Adipocyte (in vitro differentiated cells): Measurements from ENCODE around the gene LLPH.
"Not testable (repeated sequence)": the region's sequence is repeated elsewhere in the genome, so short reads cannot be mapped to it uniquely, and the experiment has no call there.

Source experiments
- DNase-seq: peaks from one replicate; pipeline ENCODE4 v3.0.0-alpha.2; 2015; ENCODE audit warnings: low read depth
- H3K27me3 ChIP-seq: replicated peaks from 2 replicates; pipeline ENCODE4 v1.7.0; 2013; ENCODE audit warnings: mild to moderate bottlenecking, low read length, moderate library complexity; ENCODE audit not compliant: control insufficient read depth, insufficient read depth
- H3K36me3 ChIP-seq: 2 replicates; pipeline ENCODE4 v1.7.0; 2013; ENCODE audit warnings: low read length, mild to moderate bottlenecking, moderate library complexity; ENCODE audit not compliant: control insufficient read depth, insufficient read depth, severe bottlenecking
- H3K4me1 ChIP-seq: 2 replicates; pipeline ENCODE4 v1.7.0; 2013; ENCODE audit warnings: mild to moderate bottlenecking, low read length, moderate library complexity; ENCODE audit not compliant: control insufficient read depth, insufficient read depth
- H3K4me3 ChIP-seq: 2 replicates; pipeline ENCODE4 v1.7.0; 2013; ENCODE audit warnings: mild to moderate bottlenecking, low read length, moderate library complexity
- H3K9ac ChIP-seq: 2 replicates; pipeline ENCODE4 v1.7.0; 2013; ENCODE audit warnings: mild to moderate bottlenecking, low read length, moderate library complexity
- H3K9me3 ChIP-seq: 2 replicates; pipeline ENCODE4 v1.7.0; 2013; ENCODE audit warnings: mild to moderate bottlenecking, low read length, moderate library complexity; ENCODE audit not compliant: control insufficient read depth

Gene LLPH

DNA sequence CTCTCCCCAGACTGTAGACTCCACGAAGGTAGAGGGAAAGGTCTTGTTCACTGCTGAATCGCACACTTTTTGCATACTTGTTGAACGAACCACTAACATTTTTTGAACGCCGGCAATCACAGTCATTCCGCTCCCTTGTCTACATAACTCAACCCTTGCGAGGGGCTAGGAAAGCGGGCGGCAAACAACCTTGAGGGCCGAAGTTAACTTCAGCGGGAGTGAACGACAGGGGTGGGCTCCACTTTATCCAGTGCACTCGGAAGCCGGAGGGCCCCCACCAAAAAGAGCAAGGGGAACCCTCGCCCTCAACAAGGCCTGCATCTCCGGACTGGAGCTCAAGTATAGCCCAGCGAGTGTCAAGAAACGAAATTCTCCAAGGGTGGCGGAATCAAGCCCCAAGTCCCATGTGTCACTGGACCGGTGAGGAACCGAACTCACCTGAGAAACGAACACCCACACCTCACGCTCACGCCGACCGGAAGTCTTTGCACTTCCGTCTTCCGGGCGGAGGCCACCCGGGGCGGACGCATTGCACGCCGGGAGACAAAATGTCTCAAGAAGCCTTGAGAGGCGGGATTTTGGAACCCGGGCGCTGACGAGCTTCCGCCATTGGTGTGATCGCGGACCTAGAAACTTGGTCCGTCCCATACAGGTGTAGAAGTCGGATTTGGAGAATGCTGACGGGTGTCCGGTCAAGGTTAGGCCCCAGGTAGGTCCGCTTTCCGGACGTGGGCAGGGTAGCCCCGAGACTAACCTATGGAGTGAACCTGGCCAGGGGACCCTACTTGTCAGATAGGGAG is at the start of gene LLPH:
LLPH (minus strand) TSS at position 484 of the 800 bp plus-strand sequence. CDS start 1,644 bp downstream, outside the sequence.
- Histone ChIP-seq H3K4me3 (peak within 1 kb of the TSS; percentile 100), H3K4me1 (peaks cover 38% of the 10 kb centered on the region), H3K9me3 (no peaks in the 10 kb centered on the region), H3K27me3 (no peaks in the 10 kb centered on the region), H3K9ac (peak within 1 kb of the TSS; percentile 98), H3K36me3 (peaks cover 26% of the 10 kb centered on the region)
- DNase-seq = peak; percentile 95

GRCh38 chr12:66176105-66176900 is 45.8 kb upstream of the LLPH start:
- peak overlapping the region; percentile 70 for H3K9ac ChIP-seq
- DNase-seq = peak; percentile 35
- no peaks in the 10 kb centered on the region for H3K9me3 ChIP-seq
- peaks cover 18% of the 10 kb centered on the region for H3K4me1 ChIP-seq
- H3K27me3 ChIP-seq = no peaks in the 10 kb centered on the region
- no peaks in the 10 kb centered on the region for H3K36me3 ChIP-seq
- H3K4me3 ChIP-seq = peak overlapping the region; percentile 56

- H3K9me3 ChIP-seq, DNase-seq, H3K9ac ChIP-seq, H3K36me3 ChIP-seq, H3K27me3 ChIP-seq, H3K4me3 ChIP-seq: not testable (repeated sequence)
- H3K4me1 ChIP-seq = peaks cover 18% of the 10 kb centered on the region
Measured at GRCh38 chr12:66174391-66175325, 44.1 kb upstream of the LLPH start.

GRCh38 chr12:66170606-66171005 is 40.1 kb upstream of the LLPH start:
- Histone ChIP-seq H3K4me3 (peak overlapping the region; percentile 98), H3K4me1 (peaks cover 15% of the 10 kb centered on the region), H3K9ac (peak overlapping the region; percentile 96), H3K9me3 (no peaks in the 10 kb centered on the region), H3K36me3 (peaks cover under 1% of the 10 kb centered on the region), H3K27me3 (no peaks in the 10 kb centered on the region)
- no peak for DNase-seq

DNA sequence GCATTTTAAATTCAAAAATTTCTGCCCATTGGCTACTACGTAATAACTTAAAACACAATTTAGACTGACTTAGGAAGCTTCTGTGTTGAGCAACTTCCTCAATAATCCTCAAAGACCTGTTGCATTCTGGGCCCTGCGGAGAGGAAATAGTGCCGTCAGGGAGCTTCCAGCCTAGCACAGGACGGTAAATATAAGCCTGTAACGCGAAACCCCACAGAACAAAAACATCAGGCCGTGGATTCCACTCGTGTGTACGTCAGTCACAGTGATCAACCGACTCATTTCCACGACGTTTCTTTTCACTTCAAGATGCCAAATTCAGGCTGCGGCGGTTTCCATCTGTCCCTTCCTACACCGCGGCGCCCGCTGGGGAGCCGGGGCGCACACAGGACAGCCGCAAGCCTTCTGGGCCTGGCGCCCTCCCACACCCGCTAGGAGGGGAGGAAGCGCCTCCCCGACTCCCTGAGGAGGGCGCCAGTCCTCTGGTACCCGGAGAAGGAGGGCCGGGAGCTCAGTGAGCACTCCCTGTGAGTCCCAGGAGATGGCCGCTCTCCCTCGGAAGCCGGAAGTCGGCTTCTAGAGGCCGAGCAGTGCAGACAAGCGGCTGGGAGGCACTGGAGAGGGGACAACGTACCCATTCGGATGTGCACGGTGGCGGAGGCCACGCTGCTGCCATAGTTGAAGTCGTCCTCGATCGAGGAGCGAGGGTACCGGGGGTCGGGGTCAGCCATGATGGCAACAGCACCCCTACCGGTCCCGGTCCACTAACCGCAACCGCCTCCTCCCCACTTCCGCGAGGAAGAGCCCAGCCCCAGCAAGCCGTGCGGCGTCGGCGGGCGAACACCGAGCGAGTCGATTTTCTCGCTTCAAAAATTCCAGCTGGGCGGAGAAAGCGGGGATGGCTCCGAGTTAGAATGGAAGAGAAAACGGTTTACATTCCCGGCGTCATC is 38.9 kb upstream of the LLPH start, which contains the start of gene TMBIM4:
TMBIM4 (minus strand) TSS at position 776 of the 950 bp plus-strand sequence; CDS start at position 731, 45 bp downstream.
- H3K4me3 ChIP-seq = peak within 1 kb of the TSS; percentile 98
- H3K9me3 ChIP-seq = peaks cover 7% of the 10 kb centered on the region
- peak; percentile 95 for DNase-seq
- H3K9ac ChIP-seq = peak within 1 kb of the TSS; percentile 96
- H3K36me3 ChIP-seq = peaks cover 4% of the 10 kb centered on the region
- no peaks in the 10 kb centered on the region for H3K27me3 ChIP-seq
- H3K4me1 ChIP-seq = peaks cover 13% of the 10 kb centered on the region

DNA sequence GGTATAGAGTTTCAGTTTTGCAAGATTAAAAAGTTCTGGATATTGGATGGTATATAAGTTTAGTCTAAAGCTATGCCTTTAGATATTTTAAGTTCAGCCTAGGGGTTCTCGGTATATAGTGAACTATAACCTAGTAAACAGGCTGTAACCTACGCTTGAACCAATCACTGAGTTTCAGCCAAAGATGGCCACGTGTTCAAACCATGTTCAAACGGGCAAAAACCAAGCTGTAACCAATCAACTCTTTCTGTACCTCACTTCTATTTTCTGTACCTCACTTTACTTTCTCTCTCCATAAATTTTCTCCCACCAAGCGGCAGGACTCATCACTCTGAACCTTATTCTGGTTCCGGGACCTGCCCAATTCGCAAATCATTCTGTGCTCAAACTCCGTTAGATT is 37.9 kb upstream of the LLPH start:
- Histone ChIP-seq H3K4me3 (peak overlapping the region; percentile 98), H3K9me3 (peaks cover 7% of the 10 kb centered on the region), H3K36me3 (peaks cover 4% of the 10 kb centered on the region), H3K9ac (peak overlapping the region; percentile 96), H3K4me1 (peaks cover 22% of the 10 kb centered on the region), H3K27me3 (no peaks in the 10 kb centered on the region)
- DNase-seq = no peak

- H3K27me3 ChIP-seq = no peaks in the 10 kb centered on the region
Measured at GRCh38 chr12:66166561-66166960, 36.0 kb upstream of the LLPH start.

DNA sequence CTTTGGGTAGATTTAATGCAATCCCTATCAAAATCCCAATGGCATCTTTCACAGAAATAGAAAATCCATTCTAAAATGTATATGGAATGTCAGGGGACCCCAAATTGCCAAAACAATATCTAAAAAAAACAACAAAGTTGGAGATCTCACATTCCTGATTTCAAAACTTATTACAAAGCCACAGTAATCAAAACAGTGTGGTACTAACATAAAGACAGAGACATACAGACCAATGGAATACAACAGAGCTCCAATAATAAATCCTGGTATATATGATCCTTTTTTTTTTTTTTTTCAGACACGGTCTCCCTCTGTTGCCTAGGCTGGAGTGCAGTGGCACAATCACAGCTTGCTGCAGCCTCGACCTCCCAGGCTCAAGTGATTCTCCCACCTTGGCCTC is 34.6 kb upstream of the LLPH start:
- Histone ChIP-seq H3K4me3 (no peak overlapping the region), H3K9ac (no peak overlapping the region), H3K27me3 (no peaks in the 10 kb centered on the region), H3K9me3 (peaks cover 7% of the 10 kb centered on the region), H3K36me3 (peaks cover 9% of the 10 kb centered on the region), H3K4me1 (peaks cover 22% of the 10 kb centered on the region)
- no peak for DNase-seq

More at GRCh38 chr12:66166561-66166960, 36.0 kb upstream of the LLPH start:
- no peak overlapping the region for H3K9ac ChIP-seq
- no peak for DNase-seq
- H3K4me3 ChIP-seq = no peak overlapping the region
- H3K4me1 ChIP-seq = peaks cover 22% of the 10 kb centered on the region
- H3K36me3 ChIP-seq = peaks cover 4% of the 10 kb centered on the region
- peaks cover 7% of the 10 kb centered on the region for H3K9me3 ChIP-seq

- Histone ChIP-seq H3K9ac (no peak overlapping the region), H3K27me3 (no peaks in the 10 kb centered on the region), H3K9me3 (peaks cover 7% of the 10 kb centered on the region), H3K4me1 (peaks cover 22% of the 10 kb centered on the region), H3K36me3 (peaks cover 16% of the 10 kb centered on the region), H3K4me3 (peak overlapping the region; percentile 32)
- no peak for DNase-seq
Measured at GRCh38 chr12:66164349-66164821, 33.8 kb upstream of the LLPH start.

GRCh38 chr12:66163289-66163688 is 32.7 kb upstream of the LLPH start:
- Histone ChIP-seq H3K4me1 (peaks cover 18% of the 10 kb centered on the region), H3K9me3 (peaks cover 7% of the 10 kb centered on the region), H3K27me3 (no peaks in the 10 kb centered on the region), H3K9ac (no peak overlapping the region), H3K36me3 (peaks cover 25% of the 10 kb centered on the region), H3K4me3 (no peak overlapping the region)
- no peak for DNase-seq
